DOHH2 (cell line): ENCODE results near the gene KCNH1.

Source experiments
- H3F3A ChIP-seq: fragments of 200-600 bp; sonication (generic), shearing (Covaris generic); 2 replicates; pipeline ENCODE4 v1.6.0; 2016; ENCODE audit warnings: antibody characterized with exemption, mild to moderate bottlenecking; ENCODE audit not compliant: control insufficient read depth, insufficient read depth
- H3K27ac ChIP-seq: fragments of 200-600 bp; sonication (generic); 2 replicates; pipeline ENCODE4 v1.5.1; 2014; ENCODE audit warnings: low read depth, mild to moderate bottlenecking, low read length, moderate library complexity
- H3K27me3 ChIP-seq: fragments of 200-600 bp; sonication (generic); 2 replicates; pipeline ENCODE4 v1.6.1; 2014; ENCODE audit warnings: mild to moderate bottlenecking, low read length, mixed read lengths; ENCODE audit not compliant: control insufficient read depth
- H3K36me3 ChIP-seq: fragments of 200-600 bp; sonication (generic); 2 replicates; pipeline ENCODE4 v1.6.1; 2014; ENCODE audit warnings: mild to moderate bottlenecking, low read length, moderate library complexity, mixed read lengths; ENCODE audit not compliant: control insufficient read depth
- H3K4me1 ChIP-seq: fragments of 200-600 bp; sonication (generic); 2 replicates; pipeline ENCODE4 v1.6.1; 2014; ENCODE audit warnings: mild to moderate bottlenecking, low read length, mixed read lengths; ENCODE audit not compliant: control insufficient read depth
- H3K4me2 ChIP-seq: fragments of 200-600 bp; sonication (generic); 2 replicates; pipeline ENCODE4 v1.6.0; 2014; ENCODE audit warnings: mild to moderate bottlenecking, low read length, moderate library complexity
- H3K4me3 ChIP-seq: fragments of 200-600 bp; sonication (generic); 2 replicates; pipeline ENCODE4 v1.5.1; 2014; ENCODE audit warnings: mild to moderate bottlenecking, low read length, mixed read lengths
- H3K79me2 ChIP-seq: fragments of 200-600 bp; sonication (generic); 2 replicates; pipeline ENCODE4 v1.6.1; 2014; ENCODE audit warnings: mild to moderate bottlenecking, low read length, mixed read lengths; ENCODE audit not compliant: control insufficient read depth
- H3K9me2 ChIP-seq: fragments of 200-600 bp; sonication (generic); replicated peaks from 2 replicates; pipeline ENCODE4 v1.6.1; 2014; ENCODE audit warnings: mild to moderate bottlenecking, low read length, mixed read lengths; ENCODE audit not compliant: control insufficient read depth
- H3K9me3 ChIP-seq: fragments of 200-600 bp; sonication (generic); 2 replicates; pipeline ENCODE4 v1.6.1; 2014; ENCODE audit warnings: antibody characterized with exemption, low read length, mixed read lengths; ENCODE audit not compliant: control insufficient read depth, insufficient read depth
- H4K20me1 ChIP-seq: fragments of 200-600 bp; sonication (generic); 2 replicates; pipeline ENCODE4 v1.6.0; 2014; ENCODE audit warnings: low read depth, mild to moderate bottlenecking, antibody characterized with exemption, low read length, moderate library complexity; ENCODE audit not compliant: control insufficient read depth, insufficient read depth
- CTCF ChIP-seq: fragments of 200-600 bp; sonication (generic); IDR thresholded peaks from one replicate; pipeline ENCODE4 v1.5.1; 2014; ENCODE audit warnings: antibody characterized with exemption, mild to moderate bottlenecking, low read depth, low read length; ENCODE audit not compliant: poor library complexity, severe bottlenecking
- EZH2phosphoT487 ChIP-seq: fragments of 200-600 bp; sonication (generic); IDR thresholded peaks from 2 replicates; pipeline ENCODE4 v1.6.1; 2017; ENCODE audit warnings: borderline replicate concordance, mild to moderate bottlenecking, antibody characterized with exemption, low read length, moderate library complexity, mixed read lengths

KCNH1 gene

GRCh38 chr1:210722410-210723081 is 411.4 kb downstream of the KCNH1 start:
- Histone ChIP-seq H3K36me3 (no peaks in the 10 kb centered on the region), H3K4me3 (no peak overlapping the region), H3K79me2 (no peaks in the 10 kb centered on the region), H3K4me2 (no peak overlapping the region), H3K4me1 (no peaks in the 10 kb centered on the region), H3F3A (no peaks in the 10 kb centered on the region), H4K20me1 (no peaks in the 10 kb centered on the region), H3K9me3 (no peaks in the 10 kb centered on the region), H3K27me3 (no peaks in the 10 kb centered on the region), H3K27ac (no peak overlapping the region), H3K9me2 (no peaks in the 10 kb centered on the region)
- TF ChIP-seq EZH2phosphoT487 (no peak), CTCF (no peak)

GRCh38 chr1:210715072-210715471 is 418.9 kb downstream of the KCNH1 start:
- no peaks in the 10 kb centered on the region for H3K4me1 ChIP-seq
- H3K27ac ChIP-seq = no peak overlapping the region
- no peak overlapping the region for H3K4me3 ChIP-seq
- no peaks in the 10 kb centered on the region for H3K9me3 ChIP-seq
- no peaks in the 10 kb centered on the region for H3K36me3 ChIP-seq
- no peak overlapping the region for H3K4me2 ChIP-seq
- no peaks in the 10 kb centered on the region for H3K27me3 ChIP-seq
- TF ChIP-seq EZH2phosphoT487 (no peak), CTCF (no peak)
- no peaks in the 10 kb centered on the region for H3F3A ChIP-seq
- no peaks in the 10 kb centered on the region for H3K9me2 ChIP-seq
- H4K20me1 ChIP-seq = no peaks in the 10 kb centered on the region
- H3K79me2 ChIP-seq = no peaks in the 10 kb centered on the region

- Histone ChIP-seq H3K9me2 (no peaks in the 10 kb centered on the region), H3K27me3 (no peaks in the 10 kb centered on the region), H3K27ac (no peak overlapping the region), H3K79me2 (no peaks in the 10 kb centered on the region), H3K9me3 (no peaks in the 10 kb centered on the region), H3K4me2 (no peak overlapping the region), H3K36me3 (no peaks in the 10 kb centered on the region), H3F3A (no peaks in the 10 kb centered on the region), H3K4me3 (no peak overlapping the region), H4K20me1 (no peaks in the 10 kb centered on the region), H3K4me1 (no peaks in the 10 kb centered on the region)
- no peak for TF ChIP-seq EZH2phosphoT487
- TF ChIP-seq CTCF = no peak
These were observed 421.9 kb downstream of the KCNH1 start for GRCh38 chr1:210711825-210712612.
